AG10803 (cell line): ENCODE data around the gene XCL2.
"Not testable (repeated sequence)": the region's sequence is repeated elsewhere in the genome, so short reads cannot be mapped to it uniquely, and the experiment has no call there.

Source experiments
- DNase-seq: peaks from one replicate; pipeline ENCODE4 v3.0.0; 2010; ENCODE audit warnings: low read depth
- H3K4me3 ChIP-seq: 2 replicates; pipeline ENCODE4 v1.5.1; 2011; ENCODE audit warnings: mild to moderate bottlenecking, low read length, control low read depth
- TF ChIP-seq, protein P1 (sequence below): conservative IDR thresholded peaks from 2 replicates; pipeline ENCODE4 v1.5.1; 2011; ENCODE audit warnings: mild to moderate bottlenecking, low read length, control low read depth, inconsistent platforms

The XCL2 gene

DNA sequence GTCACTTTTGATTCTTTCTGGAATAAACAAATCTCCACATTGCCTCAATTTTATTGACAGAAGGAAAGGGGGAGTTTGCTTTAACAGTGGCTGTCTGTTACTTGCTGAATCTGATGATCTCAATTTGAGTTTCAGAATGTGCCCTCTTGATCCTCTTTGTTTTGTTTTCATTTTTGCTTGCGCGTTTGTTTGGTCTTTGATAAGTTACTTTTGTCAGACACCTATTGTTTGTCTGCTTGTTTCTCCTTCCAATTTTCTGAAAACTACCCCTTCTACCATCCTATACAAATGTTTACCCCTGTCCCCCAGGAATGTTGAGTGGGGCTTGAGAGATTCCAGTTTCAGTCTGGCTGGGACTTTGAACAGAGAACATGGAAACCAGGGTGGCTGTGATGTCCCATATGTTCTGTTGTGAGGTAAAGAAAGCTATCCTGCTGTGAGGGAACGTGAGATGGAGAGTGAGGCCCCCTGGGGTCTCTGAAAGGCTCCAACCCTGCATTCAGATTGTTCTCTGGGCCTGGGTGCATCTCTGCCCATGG, 11.8 kb upstream of the XCL2 start:
- TF ChIP-seq, protein P1, sequence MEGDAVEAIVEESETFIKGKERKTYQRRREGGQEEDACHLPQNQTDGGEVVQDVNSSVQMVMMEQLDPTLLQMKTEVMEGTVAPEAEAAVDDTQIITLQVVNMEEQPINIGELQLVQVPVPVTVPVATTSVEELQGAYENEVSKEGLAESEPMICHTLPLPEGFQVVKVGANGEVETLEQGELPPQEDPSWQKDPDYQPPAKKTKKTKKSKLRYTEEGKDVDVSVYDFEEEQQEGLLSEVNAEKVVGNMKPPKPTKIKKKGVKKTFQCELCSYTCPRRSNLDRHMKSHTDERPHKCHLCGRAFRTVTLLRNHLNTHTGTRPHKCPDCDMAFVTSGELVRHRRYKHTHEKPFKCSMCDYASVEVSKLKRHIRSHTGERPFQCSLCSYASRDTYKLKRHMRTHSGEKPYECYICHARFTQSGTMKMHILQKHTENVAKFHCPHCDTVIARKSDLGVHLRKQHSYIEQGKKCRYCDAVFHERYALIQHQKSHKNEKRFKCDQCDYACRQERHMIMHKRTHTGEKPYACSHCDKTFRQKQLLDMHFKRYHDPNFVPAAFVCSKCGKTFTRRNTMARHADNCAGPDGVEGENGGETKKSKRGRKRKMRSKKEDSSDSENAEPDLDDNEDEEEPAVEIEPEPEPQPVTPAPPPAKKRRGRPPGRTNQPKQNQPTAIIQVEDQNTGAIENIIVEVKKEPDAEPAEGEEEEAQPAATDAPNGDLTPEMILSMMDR, result no peak
- H3K4me3 ChIP-seq, result no peak overlapping the region
- no peak for DNase-seq

DNA sequence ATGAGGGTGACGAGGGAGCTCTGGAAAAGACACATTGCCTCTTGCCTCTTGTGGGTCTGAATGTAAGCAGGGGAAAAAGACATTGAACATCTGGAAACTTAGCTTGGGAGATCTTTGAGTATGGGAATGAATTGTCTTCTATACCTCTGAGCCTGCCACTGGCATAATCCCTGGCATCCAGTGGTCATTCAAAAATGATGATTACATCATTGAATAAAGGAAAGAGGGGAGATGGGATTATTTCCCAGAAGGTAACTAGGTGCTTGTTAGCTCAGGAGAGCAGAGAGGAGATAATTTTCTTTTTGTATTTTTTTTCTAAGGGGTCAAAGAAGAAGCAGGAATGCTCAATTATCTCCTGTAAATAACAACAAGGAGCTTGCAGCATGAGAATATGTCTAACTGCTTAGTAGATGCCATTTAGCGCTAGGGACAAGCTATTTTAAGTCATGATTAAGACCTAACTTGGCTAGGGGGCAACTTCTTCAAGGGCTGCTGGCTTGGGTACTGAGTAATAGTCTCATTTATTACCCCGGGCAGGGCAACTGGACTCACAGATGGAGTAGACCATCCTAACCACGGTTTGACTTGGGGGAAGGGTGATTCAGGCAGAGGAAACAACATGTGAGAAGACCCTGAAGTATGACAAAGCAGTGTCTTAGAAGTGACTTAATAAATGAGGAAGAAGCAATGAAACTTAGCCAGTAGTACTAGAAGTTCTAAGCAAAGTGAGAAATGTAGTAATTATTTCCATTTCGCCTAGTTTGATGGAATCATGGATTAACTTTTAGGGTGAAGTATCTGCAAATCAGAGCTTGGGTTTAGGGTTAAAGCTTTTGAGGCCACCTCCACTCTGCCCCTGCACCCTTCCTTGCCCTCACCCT, 11.0 kb upstream of the XCL2 start:
- TF ChIP-seq, protein P1, result no peak
- DNase-seq, result no peak

DNA sequence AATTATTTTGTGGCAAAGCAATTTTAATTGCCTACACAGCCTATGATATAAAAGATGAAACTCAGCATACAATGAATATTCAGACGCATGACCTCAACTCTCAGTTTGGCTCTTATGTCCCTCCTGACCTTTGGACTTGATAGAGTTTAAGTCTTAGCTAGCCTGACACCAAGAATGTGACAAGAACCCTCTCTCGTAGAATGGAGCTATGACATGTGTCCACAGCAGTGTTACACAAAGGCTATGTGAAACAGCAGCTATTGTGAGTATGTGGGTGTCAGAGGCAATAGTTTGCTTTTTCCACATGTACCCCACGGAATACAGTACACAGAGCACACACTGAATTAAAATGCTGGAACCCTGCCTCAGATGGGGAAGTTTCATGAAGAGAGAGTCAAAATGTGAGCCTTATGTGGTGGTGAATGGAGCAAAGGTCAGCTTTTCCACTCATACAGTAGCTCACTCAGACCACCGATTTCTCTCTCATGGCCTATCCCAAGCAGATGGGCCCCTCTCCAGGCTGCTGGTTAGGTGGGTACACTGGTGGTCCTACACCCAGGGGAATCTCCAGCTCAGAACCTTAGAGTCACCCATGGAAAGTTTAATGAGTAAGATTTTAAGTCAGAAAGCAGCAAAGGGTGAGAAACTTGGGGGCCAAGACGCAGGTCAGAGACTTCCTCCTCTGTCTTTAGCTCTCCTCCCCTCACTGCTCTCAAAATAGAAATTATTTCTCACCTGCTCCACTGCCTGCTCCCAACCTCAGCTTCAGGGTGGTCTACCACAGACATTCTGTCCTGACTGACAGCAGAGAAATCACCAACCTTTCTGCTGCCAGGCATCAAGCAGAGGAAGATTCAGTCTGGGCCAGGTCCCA, 10.1 kb upstream of the XCL2 start:
- no peak for DNase-seq
- TF ChIP-seq, protein P1, result no peak
- no peak overlapping the region for H3K4me3 ChIP-seq

More for the DNA sequence above, 11.0 kb upstream of the XCL2 start:
- no peak overlapping the region for H3K4me3 ChIP-seq

DNA sequence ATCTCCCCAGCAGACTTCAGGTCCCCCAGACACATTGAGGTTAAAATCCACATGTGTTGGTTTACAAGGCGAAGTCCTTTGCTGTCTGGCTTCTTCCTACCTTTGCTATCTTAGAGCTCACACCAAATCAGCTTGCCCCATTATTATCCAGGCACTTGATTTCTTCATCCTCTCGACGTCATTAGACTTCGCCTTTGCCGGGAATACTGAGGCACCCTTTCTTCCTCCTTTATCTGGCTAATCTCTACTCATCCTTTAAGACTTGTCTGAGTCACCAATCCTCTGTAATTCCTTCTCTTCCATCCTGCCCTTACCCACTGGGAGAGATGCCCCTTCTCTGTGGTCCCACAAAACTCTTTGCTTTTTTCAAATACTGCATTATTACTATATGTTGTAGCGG, 9.2 kb upstream of the XCL2 start:
- no peak for DNase-seq
- TF ChIP-seq, protein P1, result no peak
- no peak overlapping the region for H3K4me3 ChIP-seq

DNA sequence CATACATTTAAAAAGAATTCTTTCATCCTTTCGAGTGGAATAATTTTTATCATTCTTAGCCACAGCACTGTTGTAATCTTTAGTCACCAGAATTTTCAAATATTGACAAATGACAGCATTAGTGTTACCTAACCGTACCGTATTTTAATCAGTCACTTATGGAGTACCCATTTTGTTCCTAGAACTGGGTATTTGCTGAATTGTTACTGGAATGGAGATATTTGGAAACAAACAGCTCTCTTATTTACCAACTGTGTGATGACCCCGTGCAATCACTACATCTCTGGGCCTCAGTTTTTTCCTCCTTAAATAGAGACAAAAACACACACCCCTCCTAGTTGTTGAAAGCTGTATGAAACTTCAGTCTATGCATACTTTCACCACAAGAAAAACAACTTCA, 7.9 kb upstream of the XCL2 start:
- H3K4me3 ChIP-seq, result no peak overlapping the region
- TF ChIP-seq, protein P1, result no peak
- no peak for DNase-seq

DNA sequence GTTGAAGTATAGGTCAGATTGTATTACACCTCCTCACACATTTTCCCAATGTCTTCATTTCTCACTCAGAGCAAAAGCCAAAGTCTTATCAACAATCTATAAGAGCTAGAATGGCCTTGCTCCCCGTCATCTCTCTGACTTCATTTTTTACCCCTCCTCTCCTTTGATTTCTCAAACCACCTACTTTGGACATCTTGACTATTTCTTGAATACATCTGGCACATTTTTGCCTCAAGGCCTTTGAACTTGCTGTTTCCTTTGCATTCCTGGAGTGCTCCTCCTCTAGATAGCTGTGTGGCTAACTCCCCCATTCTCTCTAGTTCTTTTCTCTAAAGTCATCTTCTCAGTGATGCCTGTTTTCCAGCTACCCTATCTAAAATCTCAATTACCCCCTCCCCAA, 7.2 kb upstream of the XCL2 start:
- H3K4me3 ChIP-seq, result no peak overlapping the region
- DNase-seq, result peak; percentile 25
- TF ChIP-seq, protein P1, result no peak

DNA sequence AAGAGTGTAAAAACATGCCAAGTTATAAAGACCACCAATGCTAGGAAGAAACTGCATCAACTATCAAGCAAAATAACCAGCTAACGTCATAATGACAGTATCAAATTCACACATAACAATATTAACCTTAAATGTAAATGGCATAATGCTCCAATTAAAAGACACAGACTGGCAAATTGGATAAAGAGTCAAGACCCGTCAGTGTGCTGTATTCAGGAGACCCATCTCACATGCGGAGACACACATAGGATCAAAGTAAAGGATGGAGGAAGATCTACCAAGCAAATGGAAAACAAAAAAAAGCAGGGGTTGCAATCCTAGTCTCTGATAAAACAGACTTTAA, 2.7 kb upstream of the XCL2 start:
- not testable (repeated sequence) for DNase-seq

More for the DNA sequence above, 2.7 kb upstream of the XCL2 start:
- H3K4me3 ChIP-seq, result not testable (repeated sequence)
